Lung (tissue), 12 donors: ENCODE results near the gene OTOA. TPM values are rescaled to one million over a fixed set of nuclear protein-coding genes. Genes with fewer than 3 reads are reported as not detected.

Source experiments
- ATAC-seq: fragments of 200-7000 bp; cut with Tn5 transposase; one replicate; pipeline ENCODE4 v1.9.1; 2020; ENCODE audit warnings: moderate number of reproducible peaks; ENCODE audit not compliant: insufficient read depth, low FRiP score
- DNase-seq, 3 donors: peaks; one replicate each; pipeline ENCODE4 v3.0.0-alpha.2; 2013 to 2017
- H3K27ac ChIP-seq, 2 donors: one replicate each; pipeline ENCODE4 v1.5.1; 2013; ENCODE audit warnings: mild to moderate bottlenecking in 2 of 2, moderate library complexity in 2 of 2, control low read depth in 1 of 2, inconsistent platforms in 1 of 2, low read depth in 1 of 2, low read length in 1 of 2
- H3K27me3 ChIP-seq, 3 donors: one replicate each; pipeline ENCODE4 v1.5.1; 2013; ENCODE audit warnings: low read length in 2 of 3; ENCODE audit not compliant: control insufficient read depth in 3 of 3, insufficient read depth in 3 of 3
- H3K36me3 ChIP-seq, 4 donors: one replicate each; pipeline ENCODE4 v1.5.1; 2013; ENCODE audit warnings: low read length in 4 of 4, mild to moderate bottlenecking in 1 of 4, moderate library complexity in 1 of 4; ENCODE audit not compliant: control insufficient read depth in 4 of 4, insufficient read depth in 4 of 4
- H3K4me1 ChIP-seq, 5 donors: one replicate each; pipeline ENCODE4 v1.5.1; 2013; ENCODE audit warnings: low read length in 5 of 5, mild to moderate bottlenecking in 2 of 5, moderate library complexity in 1 of 5; ENCODE audit not compliant: control insufficient read depth in 5 of 5, insufficient read depth in 5 of 5
- H3K4me3 ChIP-seq: one replicate; pipeline ENCODE4 v1.5.1; 2013; ENCODE audit warnings: mild to moderate bottlenecking, control low read depth, moderate library complexity
- H3K9ac ChIP-seq, 2 donors: one replicate each; pipeline ENCODE4 v1.5.1; 2013; ENCODE audit warnings: low read length in 2 of 2, control low read depth in 1 of 2; ENCODE audit not compliant: insufficient read depth in 1 of 2
- H3K9me3 ChIP-seq, 4 donors: one replicate each; pipeline ENCODE4 v1.5.1; 2013; ENCODE audit warnings: low read length in 3 of 4, mild to moderate bottlenecking in 1 of 4, moderate library complexity in 1 of 4; ENCODE audit not compliant: control insufficient read depth in 4 of 4, insufficient read depth in 3 of 4
- WGBS, 2 donors: extraction: QIAGEN DNeasy Blood & Tissue Kit; methylation state at CpG; one replicate each; pipeline ENCODE4 v1.1.7; 2013; 5-methylcytosine and 5-hydroxymethylcytosine counted together
- polyA plus RNA-seq, 2 donors: library from polyadenylated mRNA; stranded (reverse); fragments of 200-250 nt; gene quantifications; one replicate each; pipeline ENCODE4 v1.2.1, GENCODE V29; 2013
- total RNA-seq, 2 donors: library from RNA; depleted of rRNA in 1 of 2; stranded (reverse); fragments of >200 nt in 1 of 2; gene quantifications; one replicate each; pipeline ENCODE4 v1.2.1, GENCODE V29; 2014 to 2021
- TF ChIP-seq, protein P1 (sequence below): IDR thresholded peaks from 2 replicates; pipeline ENCODE4 v1.5.1; 2012; ENCODE audit warnings: mild to moderate bottlenecking; ENCODE audit errors: control extremely low read depth, extremely low read depth
- donor health status: control.
- donor health status: control.
- donor health status: Bipolar disorder and iron deficiency.
- donor health status: healthy.
- donor health status: DM: yes; HTN: yes; CAD: no.

The OTOA gene
- total and polyA plus RNA-seq, 4 donors, result 0.18 to 1.3 (median 0.59) TPM

DNA sequence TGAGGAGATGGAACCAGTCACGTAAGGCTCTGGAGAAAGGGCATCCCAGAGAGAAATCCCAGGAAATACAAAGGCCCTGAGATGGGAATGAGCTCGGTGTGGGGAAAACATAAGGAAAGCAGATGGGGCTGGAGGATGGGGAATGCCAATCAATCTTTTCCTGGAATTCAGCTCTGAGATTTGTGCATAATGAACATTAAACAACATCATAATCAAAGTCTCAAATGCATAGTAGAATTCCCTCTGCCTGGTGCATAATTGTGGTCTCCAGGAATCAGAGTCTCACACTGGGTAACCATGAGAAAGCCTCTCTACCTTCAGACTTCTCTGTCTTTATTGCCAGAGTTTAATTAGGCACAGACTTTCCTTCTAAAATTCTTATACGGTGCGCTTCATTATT lies 30.8 kb downstream of the OTOA start:
- H3K9me3 ChIP-seq, result no peaks in the 10 kb centered on the region

DNA sequence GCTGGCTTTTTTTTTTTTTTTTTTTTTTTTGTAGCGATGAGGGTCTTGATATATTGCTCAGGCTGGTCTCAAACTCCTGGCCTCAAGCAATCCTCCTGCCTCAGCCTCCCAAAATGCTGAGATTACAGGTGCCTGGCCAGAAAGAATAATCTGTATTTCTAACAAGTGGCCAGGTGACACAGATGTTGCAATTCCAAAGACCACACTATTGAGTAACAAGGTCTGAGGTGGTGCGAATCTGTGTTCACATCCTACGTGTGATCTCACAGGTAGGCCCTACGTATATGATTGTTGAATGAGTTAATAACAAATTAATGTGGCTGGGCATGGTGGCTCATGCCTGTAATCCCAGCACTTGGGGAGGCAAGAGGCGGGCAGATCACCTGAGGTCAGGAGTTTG lies 33.3 kb downstream of the OTOA start:
- Histone ChIP-seq H3K27ac (no peak overlapping the region), H3K9ac (no peak overlapping the region), H3K36me3 (no peaks in the 10 kb centered on the region), H3K27me3 (no peaks in the 10 kb centered on the region), H3K4me3 (no peak overlapping the region), H3K4me1 (no peaks in the 10 kb centered on the region), H3K9me3 (no peaks in the 10 kb centered on the region)
- TF ChIP-seq, protein P1, sequence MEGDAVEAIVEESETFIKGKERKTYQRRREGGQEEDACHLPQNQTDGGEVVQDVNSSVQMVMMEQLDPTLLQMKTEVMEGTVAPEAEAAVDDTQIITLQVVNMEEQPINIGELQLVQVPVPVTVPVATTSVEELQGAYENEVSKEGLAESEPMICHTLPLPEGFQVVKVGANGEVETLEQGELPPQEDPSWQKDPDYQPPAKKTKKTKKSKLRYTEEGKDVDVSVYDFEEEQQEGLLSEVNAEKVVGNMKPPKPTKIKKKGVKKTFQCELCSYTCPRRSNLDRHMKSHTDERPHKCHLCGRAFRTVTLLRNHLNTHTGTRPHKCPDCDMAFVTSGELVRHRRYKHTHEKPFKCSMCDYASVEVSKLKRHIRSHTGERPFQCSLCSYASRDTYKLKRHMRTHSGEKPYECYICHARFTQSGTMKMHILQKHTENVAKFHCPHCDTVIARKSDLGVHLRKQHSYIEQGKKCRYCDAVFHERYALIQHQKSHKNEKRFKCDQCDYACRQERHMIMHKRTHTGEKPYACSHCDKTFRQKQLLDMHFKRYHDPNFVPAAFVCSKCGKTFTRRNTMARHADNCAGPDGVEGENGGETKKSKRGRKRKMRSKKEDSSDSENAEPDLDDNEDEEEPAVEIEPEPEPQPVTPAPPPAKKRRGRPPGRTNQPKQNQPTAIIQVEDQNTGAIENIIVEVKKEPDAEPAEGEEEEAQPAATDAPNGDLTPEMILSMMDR, result no peak
- no peak for ATAC-seq
- 86% methylated on average over 5 of the region's 5 CpGs for WGBS, 2 donors
- no peak for DNase-seq

More for the DNA sequence above, 30.8 kb downstream of the OTOA start:
- no peaks in the 10 kb centered on the region for H3K4me1 ChIP-seq
- DNase-seq (no peak), ATAC-seq (no peak)
- 87 to 91% methylated on average over 4 of the region's 4 CpGs for WGBS, 2 donors
- no peaks in the 10 kb centered on the region for H3K36me3 ChIP-seq
- H3K4me3 ChIP-seq, result no peak overlapping the region
- H3K27me3 ChIP-seq, result no peaks in the 10 kb centered on the region
- H3K9ac ChIP-seq, result no peak overlapping the region
- TF ChIP-seq, protein P1, result no peak
- H3K27ac ChIP-seq, result no peak overlapping the region

DNA sequence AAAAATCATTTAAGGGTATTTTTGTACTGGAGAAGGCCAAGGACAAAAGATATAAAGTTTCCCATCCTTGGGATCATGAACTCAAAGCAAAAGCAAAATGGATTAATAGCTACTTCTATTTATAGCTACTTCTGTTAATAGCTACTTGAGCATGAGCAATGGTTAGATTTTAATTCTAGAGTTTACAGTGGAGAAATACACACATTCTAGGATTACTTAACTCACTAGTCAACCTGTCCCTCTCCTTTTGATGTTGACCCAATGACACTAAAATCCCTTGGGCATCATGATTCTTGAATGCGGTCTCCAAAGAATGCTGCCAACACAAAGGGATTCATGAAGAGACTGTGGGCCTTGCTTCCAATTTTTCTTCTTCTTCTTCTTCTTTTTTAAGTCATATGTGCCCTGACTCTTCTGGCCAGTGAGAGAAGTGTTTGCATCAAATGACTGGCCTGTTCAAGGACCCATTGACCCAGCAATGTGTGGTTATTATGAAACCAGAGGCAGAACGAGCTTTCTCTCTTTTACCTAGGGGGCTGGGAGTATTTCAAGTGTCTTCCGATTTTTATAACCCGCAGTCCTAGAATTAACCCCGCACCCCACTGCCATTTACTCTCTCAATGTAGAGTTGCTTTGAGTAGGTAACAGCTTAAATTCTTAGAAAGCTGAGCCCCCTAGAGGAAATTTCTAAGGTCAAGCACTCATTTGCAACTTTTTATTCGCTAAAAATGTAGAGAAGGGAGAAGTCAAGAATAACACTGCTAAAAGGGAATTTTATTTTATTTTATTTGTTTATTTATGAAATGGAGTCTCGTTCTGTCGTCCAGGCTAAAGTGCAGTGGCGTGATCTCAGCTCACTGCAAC lies 34.6 kb downstream of the OTOA start:
- no peaks in the 10 kb centered on the region for H3K27me3 ChIP-seq
- TF ChIP-seq, protein P1, result no peak
- no peak overlapping the region for H3K9ac ChIP-seq
- no peaks in the 10 kb centered on the region for H3K4me1 ChIP-seq
- no peak overlapping the region for H3K27ac ChIP-seq
- H3K9me3 ChIP-seq, result no peaks in the 10 kb centered on the region
- no peak for DNase-seq
- no peak overlapping the region for H3K4me3 ChIP-seq
- WGBS, 2 donors, result 65 to 80% methylated on average over 9 of the region's 9 CpGs
- ATAC-seq, result no peak
- H3K36me3 ChIP-seq, result no peaks in the 10 kb centered on the region
